ENCODE results near the gene ATP2C1. TPM values are rescaled to one million over a fixed set of nuclear protein-coding genes. Genes with fewer than 3 reads are reported as not detected.

Gene ATP2C1
- total RNA-seq, 2 donors from 2014 or later = 76.0 to 79.6 TPM

DNA sequence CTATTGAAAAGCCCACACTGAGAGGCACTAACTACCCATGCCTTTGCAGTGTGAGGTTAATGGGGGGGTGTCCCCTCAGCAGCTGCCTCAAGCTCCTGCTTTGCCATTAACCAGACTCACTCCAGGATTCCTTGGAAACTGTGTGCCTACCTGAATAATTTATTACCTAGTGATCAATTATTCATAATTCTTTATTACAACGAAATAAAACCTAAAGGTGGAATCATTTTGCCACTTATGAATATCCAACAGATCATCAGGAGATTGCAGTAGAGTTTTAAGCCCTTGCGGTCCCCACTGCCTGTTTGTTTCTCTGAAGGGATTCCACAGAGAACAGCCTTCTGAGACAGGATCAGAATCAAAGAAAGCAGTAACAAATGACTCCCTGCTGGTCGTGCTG is 156.1 kb downstream of the ATP2C1 start:
- Mint-ChIP-seq H3K36me3 (ENCODE audit: insufficient read depth in 2 of 2) (peaks cover 4 to 7% of the 10 kb centered on the region in 2 donors), H3K27me3 (ENCODE audit: low read depth) (no peaks in the 10 kb centered on the region), H3K4me1 (ENCODE audit: low read depth) (no peaks in the 10 kb centered on the region), H3K9me3 (peaks cover 6 to 10% of the 10 kb centered on the region in 2 donors), H3K4me3 (no peak overlapping the region), H3K27ac (no peak overlapping the region)
- no peak for ATAC-seq (replicated peaks in 1 of 2)
- no peak for DNase-seq

DNA sequence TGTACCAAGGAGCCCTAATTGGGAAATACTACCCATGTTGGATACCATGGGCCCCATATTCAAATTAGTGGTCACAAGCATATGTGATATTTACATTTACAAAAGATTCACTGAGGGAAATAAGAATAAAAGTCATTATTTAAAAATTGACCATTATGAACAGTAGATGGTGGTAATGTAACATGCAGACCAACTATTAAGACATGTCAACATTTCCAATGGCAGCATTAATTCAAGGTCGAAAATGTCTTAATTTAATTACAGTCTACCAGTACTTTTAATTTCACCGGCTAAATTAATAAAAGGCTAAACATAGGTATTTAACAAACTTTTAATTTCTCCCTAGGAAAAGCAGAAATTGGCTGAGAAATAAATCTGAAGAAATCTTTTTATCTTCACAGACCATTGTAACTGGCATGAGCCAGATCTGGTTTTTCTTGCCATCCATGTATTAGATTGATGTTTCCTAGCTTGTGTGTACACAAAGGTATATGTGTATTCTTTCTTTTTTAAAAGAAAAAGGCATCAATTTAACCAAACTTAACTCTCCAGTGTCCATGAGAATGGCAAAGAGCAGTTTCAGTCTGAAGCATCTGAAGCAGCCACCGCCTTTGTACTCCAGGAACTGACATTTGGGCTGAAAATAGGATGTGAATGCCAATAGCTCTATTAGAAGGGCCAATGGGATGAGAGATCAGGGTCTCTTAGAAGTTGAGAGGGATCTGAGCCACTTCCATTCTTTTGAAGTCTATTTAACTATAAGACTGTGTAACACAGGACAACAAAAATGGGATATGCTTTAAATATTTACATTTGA is 159.4 kb downstream of the ATP2C1 start:
- Mint-ChIP-seq H3K9me3 (no peaks in the 10 kb centered on the region), H3K4me3 (no peak overlapping the region), H3K27me3 (ENCODE audit: low read depth) (no peaks in the 10 kb centered on the region), H3K27ac (no peak overlapping the region), H3K4me1 (ENCODE audit: low read depth) (no peaks in the 10 kb centered on the region), H3K36me3 (ENCODE audit: insufficient read depth in 2 of 2) (peaks cover 0 to 1% of the 10 kb centered on the region in 2 donors)
- no peak for DNase-seq
- no peak for ATAC-seq (replicated peaks in 1 of 2)

Other genes starting within 250 kb of the ATP2C1 start
- gene PIK3R4, start 147.3 kb upstream of the ATP2C1 start, total RNA-seq = 10 to 100 TPM; 22.1 to 26.2 TPM
- 10 to 100 TPM; 10.2 to 10.8 TPM for gene ASTE1, start 132.7 kb downstream of the ATP2C1 start, total RNA-seq
- 1 to 10 TPM; 2.7 to 3.1 TPM for gene NEK11, start 132.8 kb downstream of the ATP2C1 start, total RNA-seq

All from activated T-cell treated with anti-CD3 and anti-CD28 coated beads, Interleukin-2, amount 50 U/mL, for 72 hours (primary cell).